OCI-LY3 (cell line): Measurements from ENCODE around the gene RNFT2.

Experiments used
- H2AFZ ChIP-seq: fragments of 200-600, 300-600 bp; shearing (Covaris generic); 2 replicates; pipeline ENCODE4 v1.6.0; 2014; ENCODE audit warnings: antibody characterized with exemption, low read depth, low read length
- H3K27ac ChIP-seq: fragments of 200-600, 300-600 bp; sonication (generic); 2 replicates; pipeline ENCODE4 v1.5.1; 2014; ENCODE audit warnings: mild to moderate bottlenecking, low read length, moderate library complexity, mixed read lengths
- H3K27me3 ChIP-seq: fragments of 200-600, 300-600 bp; sonication (generic); 2 replicates; pipeline ENCODE4 v1.6.1; 2014; ENCODE audit warnings: low read depth, low read length, mixed read lengths
- H3K36me3 ChIP-seq: fragments of 200-600, 300-600 bp; sonication (generic); replicated peaks from 2 replicates; pipeline ENCODE3; 2014; ENCODE audit warnings: low read depth, low read length, mixed read lengths
- H3K4me1 ChIP-seq: fragments of 300-600, 200-600 bp; sonication (generic); 2 replicates; pipeline ENCODE4 v1.6.1; 2014; ENCODE audit warnings: low read length, mixed read lengths
- H3K4me2 ChIP-seq: fragments of 200-600, 300-600 bp; sonication (generic); 2 replicates; pipeline ENCODE4 v1.6.1; 2014; ENCODE audit warnings: low read length, mixed read lengths
- H3K4me3 ChIP-seq: fragments of 300-600, 200-600 bp; sonication (generic); 2 replicates; pipeline ENCODE4 v1.5.1; 2014; ENCODE audit warnings: antibody characterized with exemption, mild to moderate bottlenecking, low read length, moderate library complexity
- H3K79me2 ChIP-seq: fragments of 300-600, 200-600 bp; shearing (Covaris generic); 2 replicates; pipeline ENCODE4 v1.6.1; 2014; ENCODE audit warnings: mild to moderate bottlenecking, low read length, mixed read lengths
- H3K9ac ChIP-seq: fragments of 300-600, 200-600 bp; shearing (Covaris generic); 2 replicates; pipeline ENCODE4 v1.6.0; 2014; ENCODE audit warnings: mild to moderate bottlenecking, low read length, moderate library complexity
- H3K9me3 ChIP-seq: fragments of 200-600, 300-600 bp; shearing (Covaris generic); 2 replicates; pipeline ENCODE4 v1.6.1; 2014; ENCODE audit warnings: low read length, mixed read lengths; ENCODE audit not compliant: insufficient read depth
- H4K20me1 ChIP-seq: fragments of 200-600, 300-600 bp; sonication (generic); 2 replicates; pipeline ENCODE4 v1.6.1; 2016; ENCODE audit warnings: low read length, mixed read lengths; ENCODE audit not compliant: insufficient read depth
- EZH2phosphoT487 ChIP-seq: fragments of 200-600 bp; shearing (Covaris generic); IDR thresholded peaks from 2 replicates; pipeline ENCODE4 v1.6.1; 2018; ENCODE audit warnings: antibody characterized with exemption, mixed run types, low read depth
- TF ChIP-seq, protein P1 (sequence below): fragments of 200-600, 300-600 bp; sonication (generic); IDR thresholded peaks from 2 replicates; pipeline ENCODE4 v1.5.1; 2014; ENCODE audit warnings: antibody characterized with exemption, low read length, low read depth

The RNFT2 gene

DNA sequence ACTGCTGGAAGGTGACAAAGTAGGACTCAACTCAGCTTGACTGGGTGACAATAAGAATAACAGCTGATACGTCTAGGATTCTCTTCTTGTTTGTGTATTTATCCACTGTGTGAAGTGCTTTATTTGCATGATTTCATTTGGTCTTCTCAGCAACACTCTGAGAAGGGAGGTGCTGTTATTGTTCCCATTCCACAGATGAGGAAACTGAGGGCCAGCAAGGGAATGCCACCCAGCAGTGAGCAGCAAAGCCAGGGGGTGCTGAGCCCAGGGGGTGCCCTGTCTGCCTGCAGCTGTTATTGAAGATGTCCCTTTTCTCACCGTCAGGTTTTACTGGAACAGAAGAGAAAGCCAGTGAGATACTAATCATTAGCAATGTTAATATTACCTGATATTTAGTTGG lies 62.8 kb downstream of the RNFT2 start:
- peaks cover 7% of the 10 kb centered on the region; the same call in 1 of the 2 replicates for H3K9me3 ChIP-seq
- no peak for TF ChIP-seq EZH2phosphoT487
- TF ChIP-seq, protein P1, sequence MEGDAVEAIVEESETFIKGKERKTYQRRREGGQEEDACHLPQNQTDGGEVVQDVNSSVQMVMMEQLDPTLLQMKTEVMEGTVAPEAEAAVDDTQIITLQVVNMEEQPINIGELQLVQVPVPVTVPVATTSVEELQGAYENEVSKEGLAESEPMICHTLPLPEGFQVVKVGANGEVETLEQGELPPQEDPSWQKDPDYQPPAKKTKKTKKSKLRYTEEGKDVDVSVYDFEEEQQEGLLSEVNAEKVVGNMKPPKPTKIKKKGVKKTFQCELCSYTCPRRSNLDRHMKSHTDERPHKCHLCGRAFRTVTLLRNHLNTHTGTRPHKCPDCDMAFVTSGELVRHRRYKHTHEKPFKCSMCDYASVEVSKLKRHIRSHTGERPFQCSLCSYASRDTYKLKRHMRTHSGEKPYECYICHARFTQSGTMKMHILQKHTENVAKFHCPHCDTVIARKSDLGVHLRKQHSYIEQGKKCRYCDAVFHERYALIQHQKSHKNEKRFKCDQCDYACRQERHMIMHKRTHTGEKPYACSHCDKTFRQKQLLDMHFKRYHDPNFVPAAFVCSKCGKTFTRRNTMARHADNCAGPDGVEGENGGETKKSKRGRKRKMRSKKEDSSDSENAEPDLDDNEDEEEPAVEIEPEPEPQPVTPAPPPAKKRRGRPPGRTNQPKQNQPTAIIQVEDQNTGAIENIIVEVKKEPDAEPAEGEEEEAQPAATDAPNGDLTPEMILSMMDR, result no peak
- H3K27me3 ChIP-seq, result no peaks in the 10 kb centered on the region
- H3K4me2 ChIP-seq, result no peak overlapping the region
- no peak overlapping the region for H3K9ac ChIP-seq
- H3K4me1 ChIP-seq, result no peaks in the 10 kb centered on the region
- peaks cover 15% of the 10 kb centered on the region for H3K36me3 ChIP-seq
- no peak overlapping the region for H3K4me3 ChIP-seq
- H3K79me2 ChIP-seq, result no peaks in the 10 kb centered on the region
- H4K20me1 ChIP-seq, result no peaks in the 10 kb centered on the region
- H3K27ac ChIP-seq, result no peak overlapping the region
- no peak overlapping the region for H2AFZ ChIP-seq

DNA sequence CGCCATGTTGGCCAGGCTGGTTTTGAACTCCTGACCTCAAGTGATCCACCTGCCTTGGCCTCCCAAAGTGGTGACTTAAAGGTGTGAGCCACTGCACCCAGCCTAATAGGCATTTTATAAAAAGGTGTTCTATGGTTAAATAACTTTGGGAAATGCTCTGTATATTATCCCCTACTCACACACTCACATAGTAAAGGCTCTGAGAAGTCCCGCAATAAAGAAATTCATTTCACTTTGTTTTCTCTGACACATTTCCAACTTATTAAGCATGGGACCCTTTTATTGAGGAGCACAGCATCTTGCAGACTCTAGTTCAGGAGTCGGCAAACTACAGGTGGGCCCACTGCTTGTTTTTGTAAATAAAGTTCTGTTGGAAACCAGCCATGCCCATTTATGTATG lies 63.9 kb downstream of the RNFT2 start:
- H3K36me3 ChIP-seq, result peaks cover 15% of the 10 kb centered on the region
- H3K9me3 ChIP-seq, result peaks cover 7% of the 10 kb centered on the region; the same call in 1 of the 2 replicates
- no peak overlapping the region for H3K9ac ChIP-seq
- H3K79me2 ChIP-seq, result no peaks in the 10 kb centered on the region
- no peaks in the 10 kb centered on the region for H4K20me1 ChIP-seq
- H3K4me2 ChIP-seq, result no peak overlapping the region
- no peak overlapping the region for H3K4me3 ChIP-seq
- TF ChIP-seq, protein P1, result no peak
- no peak for TF ChIP-seq EZH2phosphoT487
- no peak overlapping the region for H3K27ac ChIP-seq
- H2AFZ ChIP-seq, result no peak overlapping the region
- H3K4me1 ChIP-seq, result no peaks in the 10 kb centered on the region
- H3K27me3 ChIP-seq, result no peaks in the 10 kb centered on the region

DNA sequence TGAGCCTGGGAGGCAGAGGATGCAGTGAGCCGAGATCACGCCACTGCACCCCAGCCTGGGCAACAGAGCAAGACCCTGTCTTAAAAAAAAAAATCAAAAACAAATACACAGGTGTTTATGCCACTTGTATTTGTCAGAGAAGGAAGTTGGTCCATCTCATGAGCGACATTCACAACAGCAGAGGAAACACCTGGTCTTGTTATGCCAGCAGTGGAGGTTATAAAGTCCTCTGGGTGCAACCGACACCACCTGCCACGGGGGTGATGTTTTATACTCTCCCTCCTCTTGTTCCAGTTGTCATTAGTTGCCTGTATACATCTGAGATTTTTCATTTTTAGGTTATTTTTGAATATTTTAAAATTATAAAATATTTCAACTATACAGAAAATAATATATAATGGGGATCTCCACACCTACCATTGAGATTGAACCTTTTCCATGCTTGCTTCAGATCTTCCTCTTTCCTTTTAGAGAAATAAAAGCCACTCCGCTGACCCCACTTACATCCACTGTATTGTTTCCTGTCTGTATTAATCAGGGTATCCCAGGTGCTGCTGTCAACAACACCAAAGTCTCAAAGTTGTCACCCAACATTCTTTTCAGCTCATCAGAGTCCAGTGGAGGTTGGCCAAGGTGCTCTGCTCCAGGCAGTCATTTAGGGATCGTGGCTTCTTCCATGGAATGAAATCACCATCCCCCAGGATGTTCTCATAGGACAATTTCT lies 65.1 kb downstream of the RNFT2 start:
- H3K4me2 ChIP-seq, result no peak overlapping the region
- H3K4me1 ChIP-seq, result no peaks in the 10 kb centered on the region
- H3K27me3 ChIP-seq, result no peaks in the 10 kb centered on the region
- no peak overlapping the region for H3K4me3 ChIP-seq
- no peak overlapping the region for H2AFZ ChIP-seq
- no peak overlapping the region for H3K9ac ChIP-seq
- H3K27ac ChIP-seq, result no peak overlapping the region
- H4K20me1 ChIP-seq, result no peaks in the 10 kb centered on the region
- TF ChIP-seq, protein P1, result no peak
- no peak for TF ChIP-seq EZH2phosphoT487
- peaks cover 7% of the 10 kb centered on the region; the same call in 1 of the 2 replicates for H3K9me3 ChIP-seq
- H3K79me2 ChIP-seq, result no peaks in the 10 kb centered on the region
- H3K36me3 ChIP-seq, result peaks cover 15% of the 10 kb centered on the region

DNA sequence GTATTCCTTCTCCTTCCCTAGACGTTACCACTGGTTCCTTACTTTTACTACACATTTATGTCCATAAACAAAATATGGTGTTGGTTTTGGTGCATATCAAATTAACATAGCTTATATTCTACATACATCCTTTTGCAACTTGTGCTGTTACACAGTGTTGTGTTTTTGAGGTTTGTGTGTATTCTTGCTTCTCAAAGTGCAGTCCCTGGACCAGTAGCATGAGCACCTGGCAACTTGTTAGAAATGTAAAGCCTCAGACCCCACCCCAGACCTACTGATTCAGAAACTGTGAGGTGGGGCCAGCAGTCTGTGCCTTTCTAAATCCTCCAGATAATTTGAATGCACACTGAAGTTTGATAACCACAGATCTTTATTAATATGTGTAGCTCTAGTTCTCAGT lies 65.9 kb downstream of the RNFT2 start:
- Histone ChIP-seq H3K27me3 (no peaks in the 10 kb centered on the region), H3K4me3 (no peak overlapping the region), H3K4me1 (no peaks in the 10 kb centered on the region), H2AFZ (no peak overlapping the region), H3K27ac (no peak overlapping the region), H3K9me3 (peaks cover 7% of the 10 kb centered on the region; the same call in 1 of the 2 replicates), H3K9ac (no peak overlapping the region), H3K36me3 (peaks cover 7% of the 10 kb centered on the region), H4K20me1 (no peaks in the 10 kb centered on the region), H3K79me2 (no peaks in the 10 kb centered on the region), H3K4me2 (no peak overlapping the region)
- no peak for TF ChIP-seq EZH2phosphoT487
- TF ChIP-seq, protein P1, result no peak
